Keratinocyte (primary cell): ENCODE measurements around the gene IRF2BP2. TPM values are rescaled to one million over a fixed set of nuclear protein-coding genes. Genes with fewer than 3 reads are reported as not detected.

Experiments used
- DNase-seq: peaks from one replicate; pipeline ENCODE4 v3.0.0-alpha.2; 2011; ENCODE audit warnings: low read depth, missing footprints, low spot score
- FAIRE-seq: peaks from 2 replicates; lab custom pipeline; 2011; peaks lifted over from hg19 to GRCh38; lab: Jason Lieb, UNC
- H2AFZ ChIP-seq: 2 replicates; pipeline ENCODE4 v1.6.0; 2012; ENCODE audit warnings: low read length, control low read depth, inconsistent platforms; ENCODE audit not compliant: control insufficient read depth
- H3K27ac ChIP-seq: 2 replicates; pipeline ENCODE4 v1.5.1; 2011; ENCODE audit warnings: low read length; ENCODE audit not compliant: control insufficient read depth, insufficient read depth
- H3K27me3 ChIP-seq: 3 replicates; pipeline ENCODE4 v1.6.0; 2011; ENCODE audit warnings: low read length; ENCODE audit not compliant: control insufficient read depth, insufficient read depth; ENCODE audit errors: extremely low read depth
- H3K36me3 ChIP-seq, 2 experiments: 2 replicates in 1 of 2; 3 replicates in 1 of 2; pipeline ENCODE4 v1.5.1; 2011; ENCODE audit warnings: low read length in 2 of 2, mild to moderate bottlenecking in 1 of 2; ENCODE audit not compliant: control insufficient read depth in 2 of 2, insufficient read depth in 2 of 2; ENCODE audit errors: extremely low read depth in 1 of 2
- H3K4me1 ChIP-seq: 3 replicates; pipeline ENCODE4 v1.5.1; 2011; ENCODE audit warnings: low read length; ENCODE audit not compliant: control insufficient read depth, insufficient read depth; ENCODE audit errors: extremely low read depth
- H3K4me2 ChIP-seq: 3 replicates; pipeline ENCODE4 v1.6.0; 2011; ENCODE audit warnings: low read depth, low read length; ENCODE audit not compliant: control insufficient read depth, insufficient read depth; ENCODE audit errors: extremely low read depth
- H3K4me3 ChIP-seq, 3 experiments: fragments of 200-600 bp in 1 of 3; sonication (generic) in 1 of 3; 2 replicates in 2 of 3; 3 replicates in 1 of 3; pipeline ENCODE4 v1.5.1; 2011 to 2016; ENCODE audit warnings: low read length in 3 of 3, mild to moderate bottlenecking in 3 of 3, control low read depth in 2 of 3, inconsistent platforms in 1 of 3, low read depth in 1 of 3, mixed read lengths in 1 of 3, mixed run types in 1 of 3, moderate library complexity in 1 of 3; ENCODE audit not compliant: control insufficient read depth in 2 of 3, insufficient read depth in 2 of 3; ENCODE audit errors: extremely low read depth in 1 of 3
- H3K79me2 ChIP-seq: 2 replicates; pipeline ENCODE4 v1.6.0; 2012; ENCODE audit warnings: low read length; ENCODE audit not compliant: control insufficient read depth, insufficient read depth
- H3K9ac ChIP-seq: 3 replicates; pipeline ENCODE4 v1.6.0; 2011; ENCODE audit warnings: low read length; ENCODE audit not compliant: control insufficient read depth, insufficient read depth; ENCODE audit errors: extremely low read depth
- H3K9me1 ChIP-seq: 3 replicates; pipeline ENCODE4 v1.6.0; 2011; ENCODE audit warnings: low read length; ENCODE audit not compliant: control insufficient read depth, insufficient read depth; ENCODE audit errors: extremely low read depth
- H3K9me3 ChIP-seq: 2 replicates; pipeline ENCODE4 v1.5.1; 2012; ENCODE audit warnings: low read depth, low read length; ENCODE audit not compliant: control insufficient read depth
- H4K20me1 ChIP-seq: 3 replicates; pipeline ENCODE4 v1.6.0; 2011; ENCODE audit warnings: low read length; ENCODE audit not compliant: control insufficient read depth, insufficient read depth; ENCODE audit errors: extremely low read depth
- CTCF ChIP-seq, 3 experiments: IDR thresholded peaks in 1 of 3; conservative IDR thresholded peaks in 1 of 3; optimal IDR thresholded peaks in 1 of 3; 2 replicates in 2 of 3; 3 replicates in 1 of 3; pipeline versions ENCODE3 to v1.5.1; 2011; ENCODE audit warnings: low read length in 3 of 3, mild to moderate bottlenecking in 3 of 3, moderate library complexity in 2 of 3, control low read depth in 1 of 3, inconsistent platforms in 1 of 3; ENCODE audit not compliant: insufficient read depth in 2 of 3; ENCODE audit errors: extremely low read depth in 1 of 3
- EZH2 ChIP-seq: IDR thresholded peaks from one replicate; pipeline ENCODE4 v1.6.1; 2012; ENCODE audit warnings: inconsistent platforms, mild to moderate bottlenecking, low read length, moderate library complexity
- dilution Hi-C: fragments of 300-500 bp; cut with MboI; formaldehyde crosslinking; loops from one replicate; pipeline ENCODE4 v1.7.0; 2020; ENCODE audit warnings: low sequenced_read_pairs; ENCODE audit not compliant: extremely low pct_ligation_motif_present
- polyA plus RNA-seq, 5 experiments: library from polyadenylated mRNA; depleted of rRNA in 3 of 5; stranded (reverse) in 3 of 5; stranded (forward) in 1 of 5; unstranded in 1 of 5; fragments of >200 nt; gene quantifications; 1 replicate in 1 of 5; 2 replicates in 3 of 5; 3 replicates in 1 of 5; pipeline versions ENCODE4 v1.2.1 to v1.2.3, GENCODE V29; 2011 to 2012; ENCODE audit warnings: missing spikeins in 2 of 5, low read depth in 1 of 5, low replicate concordance in 1 of 5

Gene IRF2BP2
- polyA plus RNA-seq, 1 donor (not counting 4 experiments of a cell fraction or from before 2014, with no cell fraction given), result 29.9 TPM

DNA sequence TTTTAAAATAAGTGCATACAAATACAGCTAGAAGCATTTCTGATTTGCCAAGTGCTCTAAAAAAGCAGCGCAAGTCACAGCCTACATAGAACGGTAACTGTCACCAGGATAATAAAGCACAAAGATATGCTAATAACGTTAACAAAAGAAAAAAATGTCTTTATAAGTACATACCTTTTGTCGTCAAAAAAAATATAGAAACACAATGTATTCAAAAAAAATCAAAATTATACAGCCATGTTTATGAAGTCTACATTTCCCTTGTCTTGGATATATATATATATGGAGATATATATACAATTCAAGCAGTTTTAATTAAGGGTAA, 3.2 kb downstream of the IRF2BP2 start:
- H2AFZ ChIP-seq, result no peak overlapping the region
- no peaks in the 10 kb centered on the region for H3K9me1 ChIP-seq
- H3K27ac ChIP-seq, result peak overlapping the region; percentile 95
- H3K27me3 ChIP-seq, result no peaks in the 10 kb centered on the region
- peaks cover 32% of the 10 kb centered on the region for H3K4me1 ChIP-seq
- DNase-seq, result no peak
- TF ChIP-seq CTCF (optimal IDR thresholded peaks at IDR 0.05 in 1 of 3, IDR thresholded peaks at IDR 0.05 in 1 of 3, conservative IDR thresholded peaks at IDR 0.05 in 1 of 3; ENCODE audit: extremely low read depth in 1 of 3, insufficient read depth in 2 of 3, low read length in 3 of 3) (no peak), EZH2 (no peak)
- H3K4me3 ChIP-seq, result peak overlapping the region; percentile 79 to 97 (median 84)
- H4K20me1 ChIP-seq, result peaks cover 10% of the 10 kb centered on the region
- H3K4me2 ChIP-seq, result peak overlapping the region; percentile 100
- peaks cover 11 to 44% of the 10 kb centered on the region in 2 experiments for H3K36me3 ChIP-seq
- peaks cover 74% of the 10 kb centered on the region for H3K79me2 ChIP-seq
- dilution Hi-C loops, result no loop called here
- FAIRE-seq, result no peak
- H3K9ac ChIP-seq, result peak overlapping the region; percentile 99
- no peaks in the 10 kb centered on the region for H3K9me3 ChIP-seq

DNA sequence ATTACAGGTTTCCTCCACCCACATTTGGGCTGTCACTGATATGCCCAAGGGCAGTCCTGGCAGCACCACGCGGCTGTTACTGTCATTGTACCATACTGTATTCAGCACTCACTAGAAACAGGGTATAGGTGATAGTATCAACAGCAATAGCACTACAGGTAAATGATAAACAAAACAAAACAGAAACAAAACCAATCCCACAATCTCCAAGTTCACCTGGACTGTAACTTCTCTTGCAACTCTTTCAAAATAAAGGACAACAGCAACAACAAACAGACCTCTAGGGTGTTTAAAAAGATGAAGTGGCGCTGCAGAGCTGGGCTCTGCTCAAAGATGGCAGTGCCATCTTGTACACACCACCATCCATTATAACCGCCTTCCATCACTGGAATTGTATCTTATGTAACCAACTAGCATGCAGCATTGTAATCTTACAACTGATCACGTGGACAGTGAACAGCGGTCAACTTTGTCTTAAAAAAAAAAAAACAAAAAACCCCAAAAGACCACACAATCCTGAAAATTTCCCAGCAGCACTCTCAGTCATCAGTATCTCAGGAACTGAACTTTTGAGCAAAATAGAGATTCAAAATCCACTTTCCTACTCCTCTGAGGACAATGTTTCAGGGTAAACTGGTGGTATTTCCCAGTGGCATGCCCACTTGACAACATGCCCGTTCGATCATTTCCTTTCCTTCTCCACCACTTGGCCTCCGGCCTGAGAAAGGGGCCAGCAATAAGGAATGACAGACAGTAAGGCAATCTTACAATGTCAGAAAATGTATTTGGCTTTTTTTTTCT, 3.8 kb downstream of the IRF2BP2 start:
- H3K27me3 ChIP-seq, result no peaks in the 10 kb centered on the region
- H4K20me1 ChIP-seq, result peaks cover 10% of the 10 kb centered on the region
- FAIRE-seq (no peak), DNase-seq (no peak)
- TF ChIP-seq CTCF (optimal IDR thresholded peaks at IDR 0.05 in 1 of 3, IDR thresholded peaks at IDR 0.05 in 1 of 3, conservative IDR thresholded peaks at IDR 0.05 in 1 of 3; ENCODE audit: extremely low read depth in 1 of 3, insufficient read depth in 2 of 3, low read length in 3 of 3) (peak in 1 of 3 experiments; percentile 16), EZH2 (no peak)
- peak overlapping the region; percentile 100 for H3K4me2 ChIP-seq
- H3K79me2 ChIP-seq, result peaks cover 74% of the 10 kb centered on the region
- H3K9ac ChIP-seq, result peak overlapping the region; percentile 99
- peaks cover 32% of the 10 kb centered on the region for H3K4me1 ChIP-seq
- H3K9me1 ChIP-seq, result no peaks in the 10 kb centered on the region
- no peaks in the 10 kb centered on the region for H3K9me3 ChIP-seq
- dilution Hi-C loops, result no loop called here
- H3K4me3 ChIP-seq, result peak overlapping the region; percentile 79 to 97 (median 84)
- H3K36me3 ChIP-seq, result peaks cover 11 to 44% of the 10 kb centered on the region in 2 experiments
- H3K27ac ChIP-seq, result peak overlapping the region; percentile 95
- H2AFZ ChIP-seq, result no peak overlapping the region
